GM19238 (cell line): Measurements from ENCODE around the gene TFE3.

Source experiments
- DNase-seq: peaks from one replicate; pipeline ENCODE4 v3.0.0; 2011; ENCODE audit warnings: low spot score; ENCODE audit not compliant: insufficient read length

Gene TFE3

GRCh38 chrX:49060914-49061313 is 17.8 kb upstream of the TFE3 start:
- DNase-seq, result no peak

GRCh38 chrX:49059681-49060085 is 16.5 kb upstream of the TFE3 start:
- DNase-seq, result no peak

DNA sequence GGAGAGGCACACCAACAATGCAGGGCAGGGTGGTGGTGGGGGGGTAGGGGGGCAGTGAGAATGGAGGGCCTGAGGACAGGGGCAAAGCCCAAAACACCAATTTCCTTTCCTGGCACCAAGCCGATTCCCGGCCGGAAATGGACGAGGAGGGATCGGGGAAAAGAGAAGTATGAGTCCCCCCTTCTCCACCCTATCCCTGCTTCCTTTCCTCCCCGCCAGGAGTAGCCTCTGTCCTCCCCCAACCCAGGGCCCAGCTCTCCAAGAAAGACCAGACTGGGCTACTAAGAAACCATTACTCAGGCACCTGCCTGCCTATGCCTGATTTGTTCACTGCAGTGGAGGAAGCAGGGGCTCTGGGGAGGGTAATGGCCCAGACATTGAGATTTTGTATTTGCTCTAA is 16.0 kb upstream of the TFE3 start:
- no peak for DNase-seq

- DNase-seq, result no peak
Observed at GRCh38 chrX:49058794-49059193, 15.6 kb upstream of the TFE3 start, which contains the start of gene CCDC120. TSS of gene CCDC120 (plus strand) at chrX:49058999. CDS start at chrX:49062042, 3,043 bp downstream.

GRCh38 chrX:49054073-49054762 is 11.1 kb upstream of the TFE3 start:
- DNase-seq, result no peak

DNA sequence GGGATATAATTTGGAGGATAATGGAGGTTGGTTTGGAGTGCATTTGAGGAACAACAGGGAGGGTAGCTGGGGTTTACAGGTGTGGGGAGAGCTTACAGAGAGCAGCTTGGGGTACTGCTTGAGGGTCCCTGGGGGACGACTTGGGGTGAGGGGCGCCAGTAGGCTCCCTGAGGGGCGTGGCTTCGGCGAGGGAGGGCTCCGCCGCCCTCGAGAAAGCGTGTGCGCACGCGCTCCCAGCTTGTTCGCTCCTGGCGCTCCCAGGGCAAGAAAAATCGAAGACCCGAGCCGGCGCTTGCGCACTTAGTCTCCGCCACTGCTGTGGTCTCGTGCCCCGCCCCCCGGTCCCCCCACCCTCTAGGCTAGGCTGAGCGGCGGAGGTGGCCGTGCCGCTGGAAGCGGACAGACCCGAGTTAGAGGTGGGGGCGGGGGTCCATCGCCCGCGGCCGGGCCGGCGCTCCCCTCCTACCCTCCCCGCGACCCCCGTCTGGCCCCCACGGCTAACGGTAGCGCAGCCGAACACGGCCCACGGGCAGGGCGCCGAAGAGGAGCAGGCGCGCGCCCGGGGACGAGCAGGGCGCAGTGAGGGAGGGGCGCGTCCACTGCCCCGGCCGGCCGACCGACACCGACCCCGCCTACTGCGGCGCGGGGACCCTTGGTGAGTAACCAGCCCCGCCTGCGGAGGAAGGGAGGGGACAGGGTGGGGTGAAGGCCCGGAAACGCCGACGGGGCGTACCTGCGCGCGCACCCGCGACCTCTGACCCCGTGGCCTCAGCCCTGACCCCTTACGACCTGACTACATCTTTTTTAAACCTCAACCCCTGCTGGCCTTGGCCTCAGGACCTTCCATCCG is 10.3 kb upstream of the TFE3 start:
- peak; percentile 50 for DNase-seq

GRCh38 chrX:49043987-49044281 is 777 bp upstream of the TFE3 start:
- no peak for DNase-seq

- no peak for DNase-seq
Observed at GRCh38 chrX:49042581-49043219, 457 bp downstream of the TFE3 start.

- no peak for DNase-seq
Observed at GRCh38 chrX:49041744-49042580, 1.2 kb downstream of the TFE3 start.

DNA sequence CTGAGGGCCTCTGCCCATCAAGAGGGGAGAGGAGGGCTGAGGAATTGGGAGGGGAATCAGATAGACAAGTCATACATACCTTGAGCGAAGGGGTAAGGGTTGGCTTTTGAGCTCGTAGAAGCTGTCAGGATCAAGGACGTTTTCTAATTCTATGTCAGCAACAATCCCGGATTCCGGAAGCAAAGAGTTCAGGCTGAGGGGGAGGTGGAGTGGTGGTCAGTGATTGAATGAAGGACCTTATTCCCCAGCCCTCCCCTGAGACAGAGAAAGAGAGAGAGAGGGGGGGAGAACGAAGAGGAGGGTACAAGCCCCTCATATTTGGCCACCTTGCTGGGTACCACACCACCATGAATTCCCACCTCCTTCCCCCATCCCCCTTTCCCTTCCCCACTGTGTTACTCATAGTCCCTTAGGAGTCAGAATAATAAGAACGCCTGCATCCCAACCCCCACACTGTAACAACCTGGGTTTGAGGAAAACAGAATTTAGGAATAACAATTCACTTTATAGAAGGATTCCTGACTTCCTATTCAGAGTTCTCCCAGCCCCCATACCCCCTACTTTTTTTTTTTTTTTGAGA is 2.7 kb downstream of the TFE3 start:
- no peak for DNase-seq

GRCh38 chrX:49039598-49040375 is 3.4 kb downstream of the TFE3 start:
- DNase-seq, result no peak

DNA sequence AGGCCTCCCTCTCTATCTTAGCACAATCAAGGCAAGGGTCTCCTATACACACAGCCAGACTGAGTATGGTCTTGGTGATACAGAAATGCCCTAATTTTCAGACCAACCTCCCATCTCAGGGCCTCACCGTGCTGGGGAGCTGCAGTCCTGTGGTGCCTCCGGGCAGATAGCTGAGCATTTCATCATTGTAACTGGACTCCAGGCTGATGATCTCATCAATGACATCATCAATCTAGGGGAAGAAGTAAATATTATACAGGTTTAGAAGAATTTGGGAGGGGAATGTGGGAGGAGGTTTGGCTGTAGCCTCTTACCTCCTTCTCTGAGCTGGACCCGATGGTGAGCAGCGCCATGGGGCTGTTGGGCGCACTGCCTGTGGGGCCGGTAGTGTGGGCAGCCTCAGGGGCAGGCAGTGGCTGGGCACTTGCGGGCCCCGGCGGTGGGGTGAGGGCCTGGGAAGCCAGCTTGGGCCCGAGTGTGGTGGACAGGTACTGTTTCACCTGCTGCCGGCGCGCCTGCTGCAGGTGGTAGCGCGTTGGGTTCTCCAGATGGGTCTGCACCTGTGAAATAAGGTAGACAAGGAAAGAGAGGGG is 5.2 kb downstream of the TFE3 start:
- no peak for DNase-seq

- DNase-seq, result no peak
Observed at GRCh38 chrX:49030283-49030682, 12.9 kb downstream of the TFE3 start.

DNA sequence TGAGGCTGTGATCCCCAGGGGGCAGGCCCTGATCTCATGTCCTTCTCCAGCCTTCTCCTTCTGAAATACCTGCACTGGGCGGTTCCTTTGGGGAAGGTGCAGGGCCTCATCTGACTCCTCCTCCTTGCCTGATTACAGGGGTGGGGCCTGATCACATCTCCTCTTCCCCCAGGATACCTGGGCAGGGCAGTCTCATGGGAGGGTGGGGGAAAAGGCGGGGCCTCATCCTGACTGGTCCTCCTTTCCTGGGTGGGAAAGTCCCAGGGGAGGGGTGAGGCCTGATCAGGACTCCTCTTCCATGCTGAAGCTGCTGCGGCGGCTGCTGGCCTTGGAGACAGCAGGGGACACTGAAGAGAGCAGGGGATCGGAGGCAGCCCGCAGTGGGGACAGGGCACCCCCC is 13.3 kb downstream of the TFE3 start:
- no peak for DNase-seq

- no peak for DNase-seq
Observed at GRCh38 chrX:49019599-49020249, 23.4 kb downstream of the TFE3 start.

GRCh38 chrX:49019050-49019449 is 24.1 kb downstream of the TFE3 start:
- DNase-seq, result no peak

GRCh38 chrX:49003696-49004095 is 39.5 kb downstream of the TFE3 start:
- no peak for DNase-seq

GRCh38 chrX:49002091-49002935 is 40.8 kb downstream of the TFE3 start, which contains the start of gene GRIPAP1:
TSS of gene GRIPAP1 (minus strand) at chrX:49002264. CDS start at chrX:49002229, 35 bp downstream.
- peak; percentile 60 for DNase-seq
